ENCODE data around the gene CASKIN2.

CASKIN2 gene

DNA sequence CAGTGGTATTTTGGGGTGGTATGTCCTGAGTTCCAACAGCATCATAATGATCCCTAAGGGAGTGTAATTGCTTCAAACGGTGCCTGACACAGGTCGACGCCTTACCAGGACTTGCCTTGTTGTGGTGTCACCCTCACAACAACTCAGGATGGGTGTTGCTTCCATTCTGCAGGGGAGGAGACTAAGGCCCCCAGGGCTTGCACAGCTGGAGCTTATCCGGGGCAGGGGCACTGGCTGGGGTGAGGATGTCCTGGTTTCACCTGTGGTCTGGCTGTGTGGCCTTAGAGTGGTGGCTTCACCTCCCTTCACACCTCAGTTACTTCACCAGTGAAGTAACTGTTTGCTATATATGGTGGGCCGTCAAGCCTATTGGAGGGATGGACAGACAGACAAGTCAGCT is 33.5 kb upstream of the CASKIN2 start:
- TF ChIP-seq, protein P1, sequence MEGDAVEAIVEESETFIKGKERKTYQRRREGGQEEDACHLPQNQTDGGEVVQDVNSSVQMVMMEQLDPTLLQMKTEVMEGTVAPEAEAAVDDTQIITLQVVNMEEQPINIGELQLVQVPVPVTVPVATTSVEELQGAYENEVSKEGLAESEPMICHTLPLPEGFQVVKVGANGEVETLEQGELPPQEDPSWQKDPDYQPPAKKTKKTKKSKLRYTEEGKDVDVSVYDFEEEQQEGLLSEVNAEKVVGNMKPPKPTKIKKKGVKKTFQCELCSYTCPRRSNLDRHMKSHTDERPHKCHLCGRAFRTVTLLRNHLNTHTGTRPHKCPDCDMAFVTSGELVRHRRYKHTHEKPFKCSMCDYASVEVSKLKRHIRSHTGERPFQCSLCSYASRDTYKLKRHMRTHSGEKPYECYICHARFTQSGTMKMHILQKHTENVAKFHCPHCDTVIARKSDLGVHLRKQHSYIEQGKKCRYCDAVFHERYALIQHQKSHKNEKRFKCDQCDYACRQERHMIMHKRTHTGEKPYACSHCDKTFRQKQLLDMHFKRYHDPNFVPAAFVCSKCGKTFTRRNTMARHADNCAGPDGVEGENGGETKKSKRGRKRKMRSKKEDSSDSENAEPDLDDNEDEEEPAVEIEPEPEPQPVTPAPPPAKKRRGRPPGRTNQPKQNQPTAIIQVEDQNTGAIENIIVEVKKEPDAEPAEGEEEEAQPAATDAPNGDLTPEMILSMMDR (IDR thresholded peaks at IDR 0.05; ENCODE audit: low read depth, low read length, poor library complexity, severe bottlenecking): no peak
- no peak for TF ChIP-seq EZH2phosphoT487 (IDR thresholded peaks at IDR 0.05; ENCODE audit: borderline replicate concordance, low read length)
- no peaks in the 10 kb centered on the region for H3K9me2 ChIP-seq (replicated peaks; ENCODE audit: control insufficient read depth, low read length)
- H4K20me1 ChIP-seq (ENCODE audit: control insufficient read depth, insufficient read depth, low read depth, low read length): no peaks in the 10 kb centered on the region
- H3K79me2 ChIP-seq (ENCODE audit: control insufficient read depth, low read length): no peaks in the 10 kb centered on the region
- no peaks in the 10 kb centered on the region for H3K36me3 ChIP-seq (ENCODE audit: control insufficient read depth, low read length)
- no peak overlapping the region for H3K4me2 ChIP-seq (ENCODE audit: low read length)
- no peaks in the 10 kb centered on the region for H3K4me1 ChIP-seq (ENCODE audit: control insufficient read depth, low read length)
- H3F3A ChIP-seq (ENCODE audit: control insufficient read depth, insufficient read depth): no peaks in the 10 kb centered on the region
- H3K4me3 ChIP-seq (ENCODE audit: low read length): no peak overlapping the region
- no peaks in the 10 kb centered on the region for H3K9me3 ChIP-seq (ENCODE audit: control insufficient read depth, insufficient read depth, low read length)
- H3K27me3 ChIP-seq (ENCODE audit: control insufficient read depth, low read length): no peaks in the 10 kb centered on the region
- no peak overlapping the region for H3K27ac ChIP-seq (ENCODE audit: low read depth, low read length)

DNA sequence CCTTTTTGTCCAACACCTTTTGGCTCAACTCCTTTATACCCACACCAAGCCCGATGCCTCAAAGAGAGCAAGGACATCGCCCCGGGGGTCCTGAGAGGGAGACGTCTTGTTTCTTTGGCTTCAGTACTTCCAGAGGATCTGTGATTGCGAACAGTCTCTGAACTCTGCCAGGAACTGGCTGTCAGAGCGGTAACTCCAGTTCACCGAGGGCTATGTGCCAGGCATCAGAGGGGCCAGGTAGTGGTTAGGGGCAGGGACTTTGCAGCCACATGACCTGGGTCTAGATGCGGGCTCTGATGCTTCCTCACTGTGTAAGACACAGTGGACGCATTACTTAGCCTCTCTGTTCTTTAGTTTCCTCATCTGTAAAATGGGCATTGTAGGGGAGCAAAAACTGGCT is 31.8 kb upstream of the CASKIN2 start:
- Histone ChIP-seq H3K9me3 (ENCODE audit: control insufficient read depth, insufficient read depth, low read length) (no peaks in the 10 kb centered on the region), H3K79me2 (ENCODE audit: control insufficient read depth, low read length) (no peaks in the 10 kb centered on the region), H3K27me3 (ENCODE audit: control insufficient read depth, low read length) (no peaks in the 10 kb centered on the region), H3K4me3 (ENCODE audit: low read length) (no peak overlapping the region), H3K4me1 (ENCODE audit: control insufficient read depth, low read length) (no peaks in the 10 kb centered on the region), H3K4me2 (ENCODE audit: low read length) (no peak overlapping the region), H3K36me3 (ENCODE audit: control insufficient read depth, low read length) (no peaks in the 10 kb centered on the region), H3K27ac (ENCODE audit: low read depth, low read length) (no peak overlapping the region), H3K9me2 (replicated peaks; ENCODE audit: control insufficient read depth, low read length) (no peaks in the 10 kb centered on the region), H4K20me1 (ENCODE audit: control insufficient read depth, insufficient read depth, low read depth, low read length) (no peaks in the 10 kb centered on the region), H3F3A (ENCODE audit: control insufficient read depth, insufficient read depth) (no peaks in the 10 kb centered on the region)
- no peak for TF ChIP-seq EZH2phosphoT487 (IDR thresholded peaks at IDR 0.05; ENCODE audit: borderline replicate concordance, low read length)
- TF ChIP-seq, protein P1 (IDR thresholded peaks at IDR 0.05; ENCODE audit: low read depth, low read length, poor library complexity, severe bottlenecking): no peak

DNA sequence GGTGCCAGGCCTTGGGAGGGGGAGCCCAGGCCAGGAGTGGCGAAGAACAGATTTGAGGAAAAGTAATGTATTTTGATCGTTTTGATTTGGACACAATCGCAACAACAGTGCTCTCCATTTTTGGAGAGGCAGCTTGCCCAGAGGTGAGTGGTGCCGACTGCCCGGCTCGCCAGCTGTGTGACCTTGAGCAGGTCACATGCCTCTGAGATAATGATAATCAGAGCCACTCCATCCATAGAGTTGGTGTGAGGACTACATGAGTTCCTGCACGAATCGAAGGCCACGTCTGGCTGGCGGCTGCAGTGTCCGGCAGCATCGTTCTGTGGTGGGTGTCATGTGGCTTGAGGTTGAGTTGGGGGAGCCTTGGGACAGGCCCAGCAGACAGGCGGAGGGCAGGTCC is 30.8 kb upstream of the CASKIN2 start:
- H3K27ac ChIP-seq (ENCODE audit: low read depth, low read length): no peak overlapping the region
- no peaks in the 10 kb centered on the region for H3K9me2 ChIP-seq (replicated peaks; ENCODE audit: control insufficient read depth, low read length)
- H3K79me2 ChIP-seq (ENCODE audit: control insufficient read depth, low read length): no peaks in the 10 kb centered on the region
- no peaks in the 10 kb centered on the region for H3K36me3 ChIP-seq (ENCODE audit: control insufficient read depth, low read length)
- H3K4me1 ChIP-seq (ENCODE audit: control insufficient read depth, low read length): no peaks in the 10 kb centered on the region
- no peaks in the 10 kb centered on the region for H3K27me3 ChIP-seq (ENCODE audit: control insufficient read depth, low read length)
- TF ChIP-seq, protein P1 (IDR thresholded peaks at IDR 0.05; ENCODE audit: low read depth, low read length, poor library complexity, severe bottlenecking): no peak
- TF ChIP-seq EZH2phosphoT487 (IDR thresholded peaks at IDR 0.05; ENCODE audit: borderline replicate concordance, low read length): no peak
- no peak overlapping the region for H3K4me3 ChIP-seq (ENCODE audit: low read length)
- H3F3A ChIP-seq (ENCODE audit: control insufficient read depth, insufficient read depth): no peaks in the 10 kb centered on the region
- H4K20me1 ChIP-seq (ENCODE audit: control insufficient read depth, insufficient read depth, low read depth, low read length): no peaks in the 10 kb centered on the region
- H3K9me3 ChIP-seq (ENCODE audit: control insufficient read depth, insufficient read depth, low read length): no peaks in the 10 kb centered on the region
- no peak overlapping the region for H3K4me2 ChIP-seq (ENCODE audit: low read length)

DNA sequence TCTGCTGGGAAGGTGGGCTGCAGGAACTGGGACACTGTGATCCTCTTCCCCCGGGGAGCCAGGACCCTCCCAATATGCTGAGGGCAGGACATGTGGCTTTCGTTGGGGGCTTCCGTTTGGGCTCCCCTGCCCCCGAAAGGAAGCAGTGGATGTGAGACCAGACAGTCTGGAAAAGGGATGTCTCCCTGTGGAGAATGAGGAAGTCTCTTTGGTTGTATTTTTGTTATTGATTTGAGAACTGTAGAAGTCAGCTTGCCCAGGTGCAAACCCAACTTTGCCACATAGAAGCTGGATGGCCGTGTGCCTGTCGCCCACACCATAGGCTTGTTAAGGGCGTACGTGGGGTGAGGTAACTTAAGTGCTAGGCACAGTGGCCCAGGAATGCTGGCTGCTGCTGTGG is 28.9 kb upstream of the CASKIN2 start:
- no peak overlapping the region for H3K4me3 ChIP-seq (ENCODE audit: low read length)
- no peaks in the 10 kb centered on the region for H3K9me3 ChIP-seq (ENCODE audit: control insufficient read depth, insufficient read depth, low read length)
- H3F3A ChIP-seq (ENCODE audit: control insufficient read depth, insufficient read depth): no peaks in the 10 kb centered on the region
- H3K9me2 ChIP-seq (replicated peaks; ENCODE audit: control insufficient read depth, low read length): no peaks in the 10 kb centered on the region
- no peaks in the 10 kb centered on the region for H4K20me1 ChIP-seq (ENCODE audit: control insufficient read depth, insufficient read depth, low read depth, low read length)
- no peak overlapping the region for H3K4me2 ChIP-seq (ENCODE audit: low read length)
- H3K79me2 ChIP-seq (ENCODE audit: control insufficient read depth, low read length): no peaks in the 10 kb centered on the region
- H3K27me3 ChIP-seq (ENCODE audit: control insufficient read depth, low read length): no peaks in the 10 kb centered on the region
- TF ChIP-seq EZH2phosphoT487 (IDR thresholded peaks at IDR 0.05; ENCODE audit: borderline replicate concordance, low read length): no peak
- TF ChIP-seq, protein P1 (IDR thresholded peaks at IDR 0.05; ENCODE audit: low read depth, low read length, poor library complexity, severe bottlenecking): no peak
- H3K4me1 ChIP-seq (ENCODE audit: control insufficient read depth, low read length): no peaks in the 10 kb centered on the region
- H3K36me3 ChIP-seq (ENCODE audit: control insufficient read depth, low read length): no peaks in the 10 kb centered on the region
- H3K27ac ChIP-seq (ENCODE audit: low read depth, low read length): no peak overlapping the region
